H9 (cell line): ENCODE results near the gene IGF2BP3. TPM values are rescaled to one million over a fixed set of nuclear protein-coding genes. Genes with fewer than 3 reads are reported as not detected.

Experiments used
- DNase-seq: peaks from one replicate; pipeline ENCODE4 v3.0.0-alpha.2; 2017
- H2AFZ ChIP-seq: one replicate; pipeline ENCODE4 v1.6.1; 2013; ENCODE audit warnings: mild to moderate bottlenecking, low read length, control low read depth, moderate library complexity
- H2AK5ac ChIP-seq: 2 replicates; pipeline ENCODE4 v1.6.1; 2013; ENCODE audit warnings: low read length, control low read depth, mixed read lengths; ENCODE audit not compliant: insufficient read length
- H2BK120ac ChIP-seq: one replicate; pipeline ENCODE4 v1.6.1; 2013; ENCODE audit warnings: low read depth, mild to moderate bottlenecking, low read length, control low read depth, inconsistent platforms; ENCODE audit not compliant: poor library complexity, severe bottlenecking
- H2BK12ac ChIP-seq: 2 replicates; pipeline ENCODE4 v1.6.1; 2013; ENCODE audit warnings: low read length, control low read depth, mixed read lengths, low read depth; ENCODE audit not compliant: insufficient read length
- H2BK15ac ChIP-seq: 2 replicates; pipeline ENCODE4 v1.6.1; 2013; ENCODE audit warnings: low read depth, low read length, control low read depth
- H2BK20ac ChIP-seq: one replicate; pipeline ENCODE4 v1.6.1; 2013; ENCODE audit warnings: low read depth, mild to moderate bottlenecking, low read length, control low read depth, inconsistent platforms; ENCODE audit not compliant: poor library complexity, severe bottlenecking
- H2BK5ac ChIP-seq: 2 replicates; pipeline ENCODE4 v1.6.1; 2013; ENCODE audit warnings: low read length, control low read depth, mixed read lengths; ENCODE audit not compliant: insufficient read length
- H3K14ac ChIP-seq: 2 replicates; pipeline ENCODE4 v1.6.1; 2013; ENCODE audit warnings: low read length, control low read depth; ENCODE audit not compliant: insufficient read depth
- H3K18ac ChIP-seq: 2 replicates; pipeline ENCODE4 v1.6.1; 2013; ENCODE audit warnings: low read depth, mild to moderate bottlenecking, mixed read lengths, low read length, control low read depth; ENCODE audit not compliant: insufficient read length
- H3K23ac ChIP-seq: 2 replicates; pipeline ENCODE4 v1.6.1; 2013; ENCODE audit warnings: low read length, control low read depth, mixed read lengths, low read depth; ENCODE audit not compliant: insufficient read length
- H3K23me2 ChIP-seq: 2 replicates; pipeline ENCODE4 v1.6.1; 2013; ENCODE audit warnings: low read depth, mild to moderate bottlenecking, mixed read lengths, low read length, control low read depth; ENCODE audit not compliant: insufficient read length, poor library complexity, severe bottlenecking
- H3K27ac ChIP-seq: 2 replicates; pipeline ENCODE4 v1.5.1; 2013; ENCODE audit warnings: low read length, control low read depth, mixed read lengths, low read depth; ENCODE audit not compliant: insufficient read length
- H3K27me3 ChIP-seq: 2 replicates; pipeline ENCODE4 v1.6.1; 2013; ENCODE audit warnings: low read length, control low read depth, inconsistent platforms; ENCODE audit not compliant: insufficient read depth
- H3K4ac ChIP-seq: 2 replicates; pipeline ENCODE4 v1.6.1; 2013; ENCODE audit warnings: low read depth, mild to moderate bottlenecking, control low read depth, inconsistent platforms, low read length, moderate library complexity
- H3K4me1 ChIP-seq: 2 replicates; pipeline ENCODE4 v1.6.1; 2013; ENCODE audit warnings: low read length, control low read depth, inconsistent platforms; ENCODE audit not compliant: insufficient read depth
- H3K4me2 ChIP-seq: 2 replicates; pipeline ENCODE4 v1.6.1; 2013; ENCODE audit warnings: low read length, control low read depth, mixed read lengths; ENCODE audit not compliant: insufficient read length, insufficient read depth
- H3K56ac ChIP-seq: 2 replicates; pipeline ENCODE4 v1.6.1; 2013; ENCODE audit warnings: low read depth, mild to moderate bottlenecking, mixed read lengths, low read length, control low read depth; ENCODE audit not compliant: insufficient read length
- H3K79me1 ChIP-seq: 2 replicates; pipeline ENCODE4 v1.6.1; 2013; ENCODE audit warnings: low read depth, mild to moderate bottlenecking, moderate library complexity, low read length, control low read depth, inconsistent platforms; ENCODE audit not compliant: insufficient read depth, poor library complexity, severe bottlenecking
- H3K79me2 ChIP-seq: 2 replicates; pipeline ENCODE4 v1.6.1; 2013; ENCODE audit warnings: low read length, control low read depth, inconsistent platforms; ENCODE audit not compliant: insufficient read depth
- H3K9ac ChIP-seq: 2 replicates; pipeline ENCODE4 v1.6.1; 2013; ENCODE audit warnings: low read length, control low read depth, mixed read lengths; ENCODE audit not compliant: insufficient read length; ENCODE audit errors: extremely low read depth
- H3K9me3 ChIP-seq: one replicate; pipeline ENCODE4 v1.6.1; 2013; ENCODE audit warnings: low read depth, low read length, inconsistent platforms; ENCODE audit not compliant: control insufficient read depth
- H3T11ph ChIP-seq: one replicate; pipeline ENCODE4 v1.6.1; 2013; ENCODE audit warnings: mild to moderate bottlenecking, low read length, control low read depth, inconsistent platforms
- H4K20me1 ChIP-seq: one replicate; pipeline ENCODE4 v1.6.1; 2013; ENCODE audit not compliant: control insufficient read depth, insufficient read length, insufficient read depth
- H4K5ac ChIP-seq: 2 replicates; pipeline ENCODE4 v1.6.1; 2013; ENCODE audit warnings: low read depth, mild to moderate bottlenecking, mixed read lengths, low read length, control low read depth; ENCODE audit not compliant: insufficient read length
- H4K8ac ChIP-seq: replicated peaks from 2 replicates; pipeline ENCODE4 v1.6.1; 2013; ENCODE audit warnings: low read length, control low read depth, mixed read lengths, low read depth; ENCODE audit not compliant: insufficient read length
- H4K91ac ChIP-seq: 2 replicates; pipeline ENCODE4 v1.6.1; 2013; ENCODE audit warnings: low read depth, mild to moderate bottlenecking, moderate library complexity, mixed read lengths, low read length, control low read depth; ENCODE audit not compliant: insufficient read length
- H3K27ac Mint-ChIP-seq, 3 experiments: 2 replicates in 2 of 3; 3 replicates in 1 of 3; pipeline ENCODE4 v1.8.0; 2020 to 2021; ENCODE audit warnings: mixed read lengths in 3 of 3, mild to moderate bottlenecking in 1 of 3, moderate library complexity in 1 of 3
- H3K27me3 Mint-ChIP-seq: 2 replicates; pipeline ENCODE4 v1.8.0; 2021; ENCODE audit warnings: low read depth, mild to moderate bottlenecking, moderate library complexity, mixed read lengths
- H3K36me3 Mint-ChIP-seq, 3 experiments: 2 replicates in 2 of 3; 3 replicates in 1 of 3; pipeline ENCODE4 v1.8.0; 2020 to 2021; ENCODE audit warnings: low read depth in 3 of 3, mixed read lengths in 3 of 3; ENCODE audit not compliant: insufficient read depth in 1 of 3
- H3K4me1 Mint-ChIP-seq, 2 experiments: 2 replicates each; pipeline ENCODE4 v1.8.0; 2020; ENCODE audit warnings: mixed read lengths in 2 of 2
- H3K4me3 Mint-ChIP-seq, 2 experiments: 2 replicates in 1 of 2; 3 replicates in 1 of 2; pipeline ENCODE4 v1.8.0; 2020 to 2021; ENCODE audit warnings: mild to moderate bottlenecking in 2 of 2, mixed read lengths in 2 of 2, moderate library complexity in 1 of 2
- H3K9me3 Mint-ChIP-seq, 2 experiments: 2 replicates in 1 of 2; 3 replicates in 1 of 2; pipeline ENCODE4 v1.8.0; 2020; ENCODE audit warnings: mild to moderate bottlenecking in 2 of 2, mixed read lengths in 2 of 2, moderate library complexity in 1 of 2
- WGBS: extraction: QIAGEN DNeasy Blood & Tissue Kit; methylation state at CpG from one replicate; pipeline ENCODE4 v1.1.7; 2013; ENCODE audit warnings: missing lambda C conversion rate, low lambda C conversion rate, mixed read lengths; ENCODE audit not compliant: insufficient read length; ENCODE audit errors: extremely low coverage; 5-methylcytosine and 5-hydroxymethylcytosine counted together
- total RNA-seq: library from RNA; stranded (reverse); gene quantifications from 2 replicates; pipeline ENCODE4 v1.2.1, GENCODE V29; 2021
- TF ChIP-seq, protein P1 (sequence below): fragments of 200-600 bp; sonication (generic); conservative IDR thresholded peaks from 3 replicates; pipeline ENCODE4 v1.8.0; 2021; ENCODE audit warnings: antibody characterized with exemption, mild to moderate bottlenecking

Gene IGF2BP3
- total RNA-seq, 1 experiment from 2014 or later = 197 TPM

DNA sequence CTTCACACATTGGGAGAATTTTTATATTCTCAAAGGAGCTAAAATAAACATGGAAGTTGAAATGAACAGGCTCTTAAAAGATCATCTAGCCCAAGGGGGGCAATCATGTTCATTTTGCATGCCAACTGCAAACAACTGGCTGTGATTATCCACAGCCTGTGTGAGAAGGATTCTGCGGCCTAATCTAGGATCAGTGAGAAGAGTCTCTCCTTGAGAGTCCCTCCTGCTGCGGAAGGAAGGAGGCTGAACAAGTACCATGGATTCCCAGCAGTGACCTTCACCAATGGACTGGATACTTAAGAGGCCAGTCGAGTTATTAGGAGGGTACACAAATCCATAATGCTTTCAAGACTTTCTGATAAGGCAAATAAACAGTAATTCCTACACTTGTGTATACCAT, 76.7 kb downstream of the IGF2BP3 start:
- no peak overlapping the region for H3K4me3 Mint-ChIP-seq
- Histone ChIP-seq H3K27me3 (no peaks in the 10 kb centered on the region), H3K4me1 (no peaks in the 10 kb centered on the region), H3K9me3 (no peaks in the 10 kb centered on the region), H3K23ac (no peak overlapping the region), H4K91ac (no peak overlapping the region), H2BK12ac (no peak overlapping the region), H3K23me2 (no peaks in the 10 kb centered on the region), H2BK120ac (no peak overlapping the region), H3K56ac (no peak overlapping the region), H4K5ac (no peak overlapping the region), H2BK5ac (no peak overlapping the region), H2AK5ac (no peak overlapping the region), H2AFZ (no peak overlapping the region), H3K4me2 (no peak overlapping the region), H3K79me1 (no peaks in the 10 kb centered on the region), H3T11ph (no peak overlapping the region), H3K18ac (no peak overlapping the region), H2BK20ac (no peak overlapping the region), H4K8ac (no peak overlapping the region), H4K20me1 (no peaks in the 10 kb centered on the region), H3K14ac (no peak overlapping the region), H3K9ac (no peak overlapping the region), H2BK15ac (no peak overlapping the region), H3K79me2 (peaks cover 2% of the 10 kb centered on the region; the same call in 1 of the 2 replicates), H3K4ac (no peak overlapping the region), H3K27ac (no peak overlapping the region)
- no CpG with 5 or more reads among the region's 3 CpGs for whole genome bisulfite sequencing
- H3K27me3 Mint-ChIP-seq = no peaks in the 10 kb centered on the region
- no peaks in the 10 kb centered on the region for H3K9me3 Mint-ChIP-seq
- 0 out of 7 replicates have a peak overlapping the region, but pooled peaks of 1 of the 3 experiments have one; percentile 38 for H3K27ac Mint-ChIP-seq
- TF ChIP-seq, protein P1, sequence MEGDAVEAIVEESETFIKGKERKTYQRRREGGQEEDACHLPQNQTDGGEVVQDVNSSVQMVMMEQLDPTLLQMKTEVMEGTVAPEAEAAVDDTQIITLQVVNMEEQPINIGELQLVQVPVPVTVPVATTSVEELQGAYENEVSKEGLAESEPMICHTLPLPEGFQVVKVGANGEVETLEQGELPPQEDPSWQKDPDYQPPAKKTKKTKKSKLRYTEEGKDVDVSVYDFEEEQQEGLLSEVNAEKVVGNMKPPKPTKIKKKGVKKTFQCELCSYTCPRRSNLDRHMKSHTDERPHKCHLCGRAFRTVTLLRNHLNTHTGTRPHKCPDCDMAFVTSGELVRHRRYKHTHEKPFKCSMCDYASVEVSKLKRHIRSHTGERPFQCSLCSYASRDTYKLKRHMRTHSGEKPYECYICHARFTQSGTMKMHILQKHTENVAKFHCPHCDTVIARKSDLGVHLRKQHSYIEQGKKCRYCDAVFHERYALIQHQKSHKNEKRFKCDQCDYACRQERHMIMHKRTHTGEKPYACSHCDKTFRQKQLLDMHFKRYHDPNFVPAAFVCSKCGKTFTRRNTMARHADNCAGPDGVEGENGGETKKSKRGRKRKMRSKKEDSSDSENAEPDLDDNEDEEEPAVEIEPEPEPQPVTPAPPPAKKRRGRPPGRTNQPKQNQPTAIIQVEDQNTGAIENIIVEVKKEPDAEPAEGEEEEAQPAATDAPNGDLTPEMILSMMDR = no peak
- DNase-seq = no peak
- H3K4me1 Mint-ChIP-seq = peaks cover 4 to 14% of the 10 kb centered on the region in 2 experiments; a peak in 3 of 4 replicates
- peaks cover 20 to 64% (median 54%) of the 10 kb centered on the region in 3 experiments for H3K36me3 Mint-ChIP-seq
